Ecto neural progenitor cell (in vitro differentiated cells): Measurements from ENCODE around the gene CTSF.
A peak's percentile ranks its signal among the peaks of the same experiment; 100 is the strongest.
"Not testable (repeated sequence)": the region's sequence is repeated elsewhere in the genome, so short reads cannot be mapped to it uniquely, and the experiment has no call there.

Experiments used
- DNase-seq: peaks from one replicate; pipeline ENCODE4 v3.0.0-alpha.2; 2018; ENCODE audit warnings: low spot score

Gene CTSF

DNA sequence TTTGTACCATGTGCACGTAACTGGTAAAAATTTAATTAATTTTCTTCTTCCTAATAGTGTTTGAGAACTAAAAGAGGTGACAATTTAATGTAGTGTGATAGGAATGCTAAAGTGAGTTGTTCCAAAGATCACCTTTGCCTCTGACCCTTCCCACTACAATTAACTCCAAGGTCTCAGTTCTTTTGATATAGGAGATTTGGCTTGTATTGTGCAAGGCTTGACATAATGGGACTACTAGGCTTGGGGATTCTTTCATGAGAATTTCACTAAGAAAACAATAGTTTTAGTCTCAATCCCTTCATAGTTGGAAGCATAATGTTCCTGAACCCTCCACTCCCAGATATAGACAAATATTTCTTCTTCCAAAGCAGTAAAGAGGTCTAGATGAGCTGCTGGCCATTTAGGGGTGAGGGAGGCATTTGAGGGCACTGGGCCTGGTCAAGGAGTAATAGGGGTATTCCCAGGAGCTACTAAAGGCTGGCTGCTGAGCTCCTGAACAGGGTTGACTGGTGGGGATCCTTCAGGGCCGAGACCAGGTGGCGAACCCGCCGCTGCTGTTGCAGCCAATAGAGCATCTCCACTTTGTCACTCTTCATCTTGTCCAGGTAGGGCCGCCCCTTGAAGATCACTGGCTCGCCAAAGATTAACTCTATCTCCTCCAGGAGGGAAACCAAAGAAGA is 21.7 kb upstream of the CTSF start:
- no peak for DNase-seq

DNA sequence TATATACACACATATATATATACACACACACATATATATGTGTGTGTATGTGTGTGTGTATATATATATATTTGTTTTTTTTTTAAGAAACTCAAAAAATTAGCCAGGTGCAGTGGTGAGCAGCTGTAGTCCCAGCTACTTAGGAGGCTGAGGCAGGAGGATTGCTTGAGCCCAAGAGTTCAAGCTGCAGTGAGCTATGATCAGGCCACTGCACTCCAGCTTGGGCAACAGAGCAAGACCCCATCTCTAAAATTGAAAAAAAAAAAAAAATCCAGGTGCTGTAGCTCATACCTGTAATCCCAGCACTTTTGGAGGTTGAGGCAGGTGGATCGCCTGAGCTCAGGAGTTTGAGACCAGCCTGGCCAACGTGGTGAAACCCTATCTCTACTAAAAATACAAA is 20.9 kb upstream of the CTSF start:
- not testable (repeated sequence) for DNase-seq

DNA sequence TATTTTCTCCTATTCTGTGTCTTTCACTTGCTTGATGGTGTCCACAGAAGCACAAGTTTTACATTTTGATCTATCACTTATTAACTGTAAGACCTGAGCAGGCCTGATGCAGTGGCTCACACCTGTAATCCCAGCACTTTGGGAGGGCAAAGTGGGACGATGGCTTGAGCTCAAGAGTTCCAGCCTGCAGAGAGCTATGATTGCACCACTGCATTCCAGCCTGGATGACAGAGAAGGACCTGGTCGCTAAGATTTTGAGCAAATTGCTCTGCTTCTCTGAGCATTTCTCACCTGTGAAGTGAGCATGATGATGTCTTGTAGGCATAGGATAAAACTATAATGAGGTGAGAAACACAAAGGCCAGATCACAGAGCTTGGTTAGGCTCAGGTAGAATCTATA is 17.7 kb upstream of the CTSF start:
- no peak for DNase-seq

DNA sequence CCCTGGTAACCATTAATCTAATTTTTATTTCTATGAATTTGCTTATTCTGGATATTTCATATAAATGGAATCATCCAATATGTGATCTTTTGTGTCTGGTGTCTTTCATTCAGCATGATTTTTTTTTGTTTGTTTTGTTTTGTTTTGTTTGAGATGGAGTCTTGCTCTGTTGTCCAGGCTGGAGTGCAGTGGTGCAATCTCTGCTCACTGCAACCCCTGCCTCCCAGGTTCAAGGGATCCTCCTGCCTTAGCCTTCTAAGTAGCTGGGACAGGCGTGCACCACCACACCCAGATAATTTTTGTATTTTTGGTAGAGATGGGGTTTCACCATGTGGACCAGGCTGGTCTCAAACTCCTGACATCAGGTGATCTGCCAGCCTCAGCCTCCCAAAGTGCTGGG is 17.0 kb upstream of the CTSF start:
- not testable (repeated sequence) for DNase-seq

DNA sequence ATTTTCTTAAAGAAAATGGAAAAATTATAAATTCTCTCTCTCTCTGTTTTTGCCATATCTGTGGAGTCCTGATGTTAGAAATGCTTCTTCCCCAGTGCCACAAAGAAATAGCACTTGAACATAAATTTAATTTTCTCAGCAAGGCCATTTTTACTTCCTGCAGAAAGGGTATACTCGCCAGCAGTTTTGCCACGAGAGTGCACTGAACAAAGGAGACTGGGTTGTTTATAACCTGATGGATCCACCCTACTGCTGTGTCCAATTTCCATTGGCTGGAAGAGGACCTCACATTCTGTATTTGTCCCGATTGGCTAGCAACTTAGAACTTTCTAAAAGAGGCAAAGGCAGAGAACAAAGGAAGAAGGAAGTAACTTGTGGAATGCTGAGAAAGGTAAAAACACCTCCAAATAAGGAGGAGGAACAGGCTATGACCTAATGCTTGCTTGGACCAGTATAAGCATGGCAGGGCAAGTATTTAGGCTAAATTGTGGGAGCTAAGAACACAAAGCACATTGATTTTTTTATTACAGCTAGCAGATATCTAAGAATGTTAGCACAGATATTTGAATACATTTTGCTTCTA is 14.2 kb upstream of the CTSF start:
- not testable (repeated sequence) for DNase-seq

DNA sequence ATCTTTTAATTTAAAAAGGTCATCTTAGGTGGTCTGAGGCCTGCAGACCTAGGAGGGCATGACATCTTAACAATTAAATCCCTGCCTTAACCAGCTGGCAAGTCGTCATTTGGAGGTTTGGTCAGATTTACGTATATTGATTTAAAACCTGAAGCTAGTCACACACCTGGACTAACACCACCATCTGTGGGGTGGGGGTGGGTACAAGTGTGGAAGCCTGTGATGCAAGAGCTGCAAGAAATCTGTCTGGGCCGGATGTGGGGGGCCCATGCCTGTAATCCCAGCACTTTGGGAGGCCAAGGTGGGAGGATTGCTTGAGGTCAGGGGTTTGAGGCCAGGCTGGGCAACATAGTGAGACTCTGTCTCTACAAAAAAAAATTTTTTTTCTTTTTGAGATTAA is 12.9 kb upstream of the CTSF start:
- no peak for DNase-seq

DNA sequence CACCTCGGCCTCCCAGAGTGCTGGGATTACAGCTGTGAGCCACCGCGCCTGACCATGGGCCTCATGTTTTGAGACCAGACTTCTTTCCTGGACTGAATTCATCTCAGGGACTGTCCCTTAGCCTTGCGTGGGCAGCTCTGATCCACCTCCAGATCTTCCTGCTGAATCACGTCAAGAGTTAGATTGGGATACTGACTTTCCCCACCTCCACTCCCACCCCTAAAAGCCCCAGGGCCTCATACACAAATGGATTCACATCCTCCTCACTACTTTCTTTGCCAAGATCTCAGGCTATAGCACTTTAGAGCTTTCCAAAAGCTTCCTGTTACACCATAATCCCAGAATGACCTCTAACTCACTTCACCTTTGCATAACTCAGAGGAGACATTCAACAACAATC is 12.4 kb upstream of the CTSF start:
- DNase-seq = no peak

DNA sequence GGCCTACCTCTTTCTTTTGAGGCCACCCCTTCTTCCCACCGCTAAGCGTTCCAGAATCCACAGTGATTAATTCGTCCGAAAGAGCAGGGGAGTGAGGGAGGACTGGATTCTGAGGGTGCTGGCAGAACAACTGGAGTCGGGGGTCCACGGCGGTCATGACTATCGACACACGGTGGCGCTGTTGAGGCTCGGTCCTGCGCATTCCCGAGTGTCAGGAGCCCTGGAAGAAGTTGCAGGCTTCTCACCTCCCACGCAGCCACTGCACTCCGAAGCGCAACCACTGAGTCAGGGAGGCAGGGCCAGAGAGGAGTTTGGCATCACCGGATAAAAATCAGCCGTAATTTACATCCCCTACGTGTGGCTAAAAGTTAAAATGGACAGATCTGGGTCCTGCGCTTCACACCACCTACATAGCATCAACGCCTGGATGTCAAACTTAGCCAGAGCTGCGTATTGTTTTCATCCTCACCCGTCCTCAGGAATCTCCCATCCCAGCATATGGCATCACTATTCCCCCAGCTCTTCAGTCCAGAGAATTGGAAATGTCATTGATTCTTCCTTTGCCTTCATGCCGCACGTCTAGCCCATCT is 10.7 kb upstream of the CTSF start:
- peak; percentile 88 for DNase-seq

DNA sequence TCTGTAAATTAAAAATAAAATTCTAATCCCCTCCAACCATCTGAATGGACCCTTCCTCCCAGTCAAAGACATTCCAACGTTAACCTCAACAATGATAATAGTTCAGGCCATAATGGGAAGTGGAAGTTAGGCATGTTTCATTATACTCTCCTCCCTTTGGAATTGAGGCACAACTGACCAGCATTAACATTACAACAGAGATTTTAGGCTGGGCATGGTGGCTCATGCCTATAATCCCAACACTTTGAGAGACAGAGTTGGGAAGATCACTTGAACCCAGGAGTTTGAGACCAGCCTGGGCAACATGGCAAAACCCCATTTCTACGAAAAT is 2.4 kb upstream of the CTSF start:
- no peak for DNase-seq

DNA sequence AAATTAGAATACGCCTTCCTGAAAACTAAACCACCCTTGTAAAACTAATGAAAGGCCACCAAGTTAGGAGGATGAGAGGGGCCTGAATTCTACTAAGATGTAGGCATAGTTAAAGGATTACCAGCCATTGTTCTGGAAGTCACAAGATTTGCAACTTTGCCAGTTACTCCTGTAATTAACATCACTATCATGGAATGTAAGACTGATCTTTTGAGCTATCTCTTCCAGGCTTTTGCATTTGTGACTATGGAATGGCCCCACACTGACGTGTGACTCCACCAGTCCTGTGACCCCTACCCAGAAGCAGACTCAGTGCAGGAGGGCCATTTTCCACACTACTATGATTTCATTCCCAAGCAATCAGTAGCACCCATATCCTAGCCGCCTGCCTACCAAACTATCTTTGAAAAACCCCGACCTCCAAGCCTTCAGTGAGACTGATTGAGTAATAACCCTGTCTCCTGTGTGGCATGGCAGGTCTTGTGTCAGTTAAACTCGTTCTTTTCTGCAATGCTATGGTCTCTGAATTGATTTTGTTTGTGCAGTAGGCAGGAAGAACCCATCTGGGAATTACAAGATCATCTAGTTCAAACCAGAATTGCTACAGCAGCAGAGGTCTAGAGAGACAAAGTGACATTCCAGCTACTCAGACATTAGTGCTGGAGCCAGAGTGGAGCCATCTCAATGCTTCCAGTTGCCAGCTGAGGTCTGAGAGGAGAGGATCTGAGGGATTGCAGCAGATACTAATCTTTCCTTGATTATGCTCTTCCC is 1.9 kb upstream of the CTSF start:
- DNase-seq = no peak

DNA sequence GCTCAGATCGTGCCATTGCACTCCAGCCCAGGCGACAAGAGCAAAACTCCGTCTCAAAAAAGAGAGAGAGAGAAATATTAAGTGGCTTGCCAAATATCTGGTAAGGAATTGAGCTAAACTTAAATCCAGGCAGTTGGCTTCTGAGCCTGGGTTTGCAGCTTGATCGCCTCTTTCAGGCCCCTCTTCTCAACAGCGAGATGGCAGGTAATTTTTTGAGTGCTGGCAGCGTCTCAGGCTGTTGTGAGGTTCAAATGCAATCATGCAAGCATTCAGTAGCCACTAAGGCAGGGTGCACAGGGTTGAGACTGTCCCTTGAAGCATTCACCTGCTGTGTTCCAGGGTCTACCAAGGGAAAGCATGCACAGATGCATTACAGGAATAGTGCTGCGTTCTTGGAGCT is 670 bp upstream of the CTSF start:
- DNase-seq = no peak

DNA sequence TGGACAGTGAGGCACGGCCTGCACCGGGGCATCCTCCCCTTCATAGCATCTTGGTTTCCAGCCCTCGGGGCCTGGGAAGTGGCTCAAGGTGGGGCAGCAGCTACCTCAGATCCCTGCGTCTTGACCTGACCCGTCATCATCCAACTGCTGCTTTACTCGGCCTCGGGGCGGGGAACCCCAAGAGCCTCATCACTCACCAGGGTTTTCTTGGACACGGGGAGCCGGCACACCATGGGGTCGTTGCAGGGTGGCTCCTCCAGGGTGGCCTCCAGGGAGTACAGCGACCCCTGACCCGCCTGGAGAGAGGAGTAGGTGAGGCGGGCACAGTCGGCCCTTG is 651 bp downstream of the CTSF start:
- no peak for DNase-seq

DNA sequence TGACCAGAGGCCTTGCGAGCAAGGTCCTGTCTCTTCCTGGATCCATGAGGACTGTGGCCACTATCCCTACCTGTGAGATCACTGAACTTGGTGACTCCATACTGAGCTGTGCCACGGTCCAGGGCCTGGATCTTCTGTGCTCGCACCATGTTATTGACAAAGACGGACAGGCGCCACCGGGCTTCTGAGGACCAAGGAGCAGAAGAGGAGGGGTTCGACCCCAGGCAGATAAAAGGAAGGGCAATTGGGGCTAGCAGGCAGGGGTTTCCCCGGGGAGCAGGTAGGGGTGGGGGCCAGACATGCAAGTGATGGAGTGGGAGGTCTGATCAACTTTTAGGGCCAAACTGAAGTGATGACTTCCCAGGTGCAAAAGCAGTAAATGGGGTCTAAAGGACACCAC is 2.2 kb downstream of the CTSF start:
- no peak for DNase-seq

DNA sequence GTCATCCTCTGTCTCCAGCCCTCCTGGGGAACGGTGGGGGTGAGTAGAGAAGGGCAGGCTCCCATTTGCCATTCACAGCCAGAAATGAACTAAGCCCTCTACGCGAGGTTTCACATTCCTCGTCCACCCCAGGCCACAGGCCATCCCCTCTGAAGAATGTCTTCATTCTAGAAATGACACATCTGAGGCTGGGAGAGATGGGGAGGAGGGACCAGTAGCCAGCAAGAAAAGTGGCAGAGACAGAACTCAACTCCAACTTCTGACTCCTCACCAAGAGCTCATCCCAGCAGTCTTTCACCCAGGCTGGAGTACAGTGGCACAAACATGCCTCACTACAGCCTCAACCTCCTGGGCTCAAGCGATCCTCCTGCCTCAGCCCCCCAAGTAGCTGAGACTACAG is 3.4 kb downstream of the CTSF start:
- DNase-seq = no peak

DNA sequence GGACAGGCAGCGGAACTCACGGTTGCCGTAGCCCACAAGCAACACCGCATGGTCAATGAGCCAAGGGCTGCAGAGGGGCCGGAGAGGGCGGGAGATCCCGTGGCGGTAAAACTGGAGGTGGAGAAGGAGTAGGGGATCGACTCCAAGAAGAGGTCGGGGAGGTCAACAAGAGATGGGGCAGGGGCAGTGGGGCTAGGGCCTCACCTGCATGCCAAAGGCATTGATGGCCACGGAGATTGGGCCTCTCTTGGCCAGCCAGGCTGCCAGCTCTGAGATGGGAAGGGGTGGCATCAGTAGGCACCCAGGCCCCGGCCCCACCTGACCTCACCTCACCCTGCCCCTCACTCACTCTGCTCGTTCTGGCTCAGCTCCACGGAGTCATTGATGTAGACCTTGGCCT is 3.9 kb downstream of the CTSF start:
- DNase-seq = no peak

DNA sequence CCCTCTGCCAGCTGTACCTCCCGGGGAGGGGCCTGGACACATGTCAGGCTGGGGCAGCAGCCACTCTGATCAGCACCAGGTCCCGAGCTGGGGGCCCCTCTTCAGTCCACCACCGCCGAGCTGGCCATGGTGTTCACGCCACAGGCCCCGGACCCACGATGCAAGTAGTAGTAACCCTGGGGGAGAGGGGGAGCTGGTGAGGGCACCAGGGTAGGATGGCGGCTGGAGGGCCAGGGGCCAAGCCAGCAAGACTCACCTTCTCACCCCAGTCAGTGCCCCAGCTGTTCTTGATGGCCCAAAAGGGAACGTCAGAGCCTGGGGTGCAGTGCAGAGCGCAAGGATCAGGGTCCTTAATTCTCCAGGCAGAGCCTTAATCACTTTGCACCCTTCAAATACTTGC is 4.6 kb downstream of the CTSF start:
- no peak for DNase-seq

DNA sequence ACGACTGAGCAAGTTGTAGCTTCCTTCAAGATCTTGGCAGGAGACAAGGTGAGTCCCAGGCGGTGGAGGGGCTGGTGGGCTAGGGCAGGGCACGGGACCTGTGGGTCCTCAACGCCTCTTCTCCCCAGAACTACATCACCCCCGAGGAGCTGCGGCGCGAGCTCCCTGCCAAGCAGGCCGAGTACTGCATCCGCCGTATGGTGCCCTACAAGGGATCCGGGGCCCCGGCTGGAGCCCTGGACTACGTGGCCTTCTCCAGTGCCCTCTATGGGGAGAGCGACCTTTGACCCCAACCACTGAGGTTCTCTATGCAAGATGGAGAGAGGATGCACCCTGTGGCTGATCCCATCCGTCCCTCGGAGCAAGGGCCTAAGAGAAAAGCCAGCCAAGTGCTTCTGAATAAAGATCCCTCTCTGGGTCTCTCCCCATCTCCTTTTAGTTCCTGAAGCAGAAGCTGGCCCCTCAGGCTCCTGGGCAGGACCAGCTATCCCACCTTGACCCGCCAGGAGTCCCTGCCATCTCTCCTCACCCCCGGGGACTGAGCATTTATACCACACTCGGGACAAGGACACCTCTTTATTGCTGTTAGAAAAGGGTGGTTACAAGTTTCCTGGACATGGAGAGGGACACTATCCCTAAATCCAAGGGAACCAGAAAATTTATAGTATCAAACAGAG is 5.4 kb downstream of the CTSF start:
- DNase-seq = no peak

DNA sequence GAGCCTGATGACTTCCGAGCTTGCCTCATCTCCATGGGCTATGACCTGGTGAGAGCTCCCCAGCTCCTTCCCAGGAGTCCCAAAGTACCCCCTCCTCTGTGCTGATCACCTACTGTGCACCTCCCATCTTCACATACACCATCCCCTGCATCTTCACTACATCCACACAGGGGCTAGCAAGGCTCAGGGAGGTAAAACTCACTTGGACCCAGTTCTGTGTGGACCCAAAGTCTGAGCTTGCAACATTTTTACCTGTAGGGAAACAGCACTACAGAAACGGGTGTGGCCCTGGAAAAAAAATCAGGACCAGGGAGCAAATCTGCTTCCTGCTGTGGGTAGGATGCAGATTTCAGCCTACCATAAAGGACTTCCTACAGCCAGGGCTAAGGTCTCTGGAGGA is 6.1 kb downstream of the CTSF start:
- no peak for DNase-seq

DNA sequence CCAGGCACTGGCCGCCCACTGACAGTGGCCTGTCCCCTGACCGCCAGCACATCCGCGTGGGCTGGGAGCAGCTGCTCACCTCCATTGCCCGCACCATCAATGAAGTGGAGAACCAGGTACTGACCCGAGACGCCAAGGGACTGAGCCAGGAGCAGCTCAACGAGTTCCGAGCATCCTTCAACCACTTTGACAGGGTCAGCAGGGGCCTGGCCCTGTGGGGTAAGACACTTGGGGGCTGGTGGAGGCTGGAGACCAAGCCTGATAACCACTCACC is 6.5 kb downstream of the CTSF start:
- DNase-seq = no peak

DNA sequence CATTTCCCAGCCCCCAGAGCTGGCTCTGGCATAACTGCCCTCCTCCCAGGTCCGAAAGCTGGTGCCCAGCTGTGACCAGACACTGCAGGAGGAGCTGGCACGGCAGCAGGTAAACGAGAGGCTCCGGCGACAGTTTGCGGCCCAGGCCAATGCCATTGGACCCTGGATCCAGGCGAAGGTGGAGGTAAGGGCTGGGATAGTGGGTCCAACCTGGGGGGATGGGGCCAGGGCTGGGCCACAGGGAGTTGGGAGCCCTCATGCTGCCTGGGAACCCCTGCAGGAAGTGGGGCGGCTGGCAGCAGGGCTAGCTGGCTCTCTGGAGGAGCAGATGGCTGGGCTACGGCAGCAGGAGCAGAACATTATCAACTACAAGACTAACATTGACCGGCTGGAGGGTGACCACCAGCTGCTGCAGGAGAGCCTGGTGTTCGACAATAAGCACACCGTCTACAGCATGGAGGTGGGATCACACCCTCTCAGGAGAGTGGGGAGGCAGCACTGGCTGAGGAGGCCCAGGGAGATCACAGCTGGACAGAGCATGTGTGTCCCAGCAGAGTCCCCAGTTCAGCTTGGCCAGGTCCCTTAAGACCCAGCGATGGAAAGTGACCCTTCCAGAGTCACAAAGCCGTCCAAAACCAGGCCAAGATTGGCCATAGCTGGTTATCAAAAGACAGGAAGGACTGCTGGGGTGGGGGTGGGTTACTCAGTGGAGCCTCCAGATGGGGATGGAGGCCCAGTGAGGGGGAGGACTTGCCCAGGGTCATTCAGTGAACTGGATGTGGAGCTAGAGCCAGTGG is 7.0 kb downstream of the CTSF start:
- no peak for DNase-seq

DNA sequence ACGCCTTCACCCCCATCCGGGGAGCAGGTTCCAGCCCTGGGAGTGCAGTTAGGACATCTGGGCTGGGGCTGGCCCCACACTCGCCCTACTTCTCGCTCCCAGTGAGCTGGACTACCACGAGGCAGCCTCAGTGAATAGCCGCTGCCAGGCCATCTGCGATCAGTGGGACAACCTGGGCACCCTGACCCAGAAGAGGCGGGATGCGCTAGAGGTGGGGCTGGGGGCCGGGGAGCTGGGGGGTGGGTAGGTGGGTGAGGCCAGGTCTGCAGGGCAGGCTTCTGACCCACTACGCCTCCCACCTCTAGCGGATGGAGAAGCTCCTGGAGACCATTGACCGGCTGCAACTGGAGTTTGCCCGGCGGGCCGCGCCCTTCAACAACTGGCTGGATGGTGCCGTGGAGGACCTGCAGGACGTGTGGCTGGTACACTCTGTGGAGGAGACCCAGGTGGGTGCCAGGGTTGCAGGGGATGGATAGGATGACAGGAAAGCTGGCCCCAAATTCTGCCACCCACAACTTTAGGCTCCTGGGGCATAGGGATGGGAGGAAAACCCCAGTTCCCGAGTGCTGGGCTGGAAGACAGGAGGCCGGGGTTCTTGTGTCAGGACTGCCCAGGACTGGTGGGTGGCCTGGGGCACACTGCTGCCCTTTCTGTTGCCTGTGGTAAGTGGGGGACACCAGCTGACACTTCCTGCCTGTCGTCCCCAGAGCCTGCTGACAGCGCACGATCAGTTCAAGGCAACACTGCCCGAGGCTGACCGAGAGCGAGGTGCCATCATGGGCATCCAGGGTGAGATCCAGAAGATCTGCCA is 8.3 kb downstream of the CTSF start:
- DNase-seq = no peak
